Measurements from ENCODE around the gene FBXW12. TPM values are rescaled to one million over a fixed set of nuclear protein-coding genes. Genes with fewer than 3 reads are reported as not detected.

Gene FBXW12
- total RNA-seq, 4 donors from 2014 or later = not detected

GRCh38 chr3:48434591-48435222 lies 62.7 kb downstream of the FBXW12 start:
- H3K27me3 ChIP-seq = no peaks in the 10 kb centered on the region
- no peaks in the 10 kb centered on the region for H3K36me3 ChIP-seq
- ATAC-seq (no peak), DNase-seq (no peak)
- in situ Hi-C loops (cut with MboI; ENCODE audit: low sequenced_read_pairs in 4 of 4) (loop anchor here (5.0 to 10.0 kb wide), 4 partner anchors 32 to 162 kb away; no protein-coding TSS in a partner anchor), intact Hi-C loops (cut with DNase I; ENCODE audit: low total_unique reads) (loop anchor here (5.0 kb wide), 1 partner anchor 202 kb away; no protein-coding TSS in a partner anchor)
- H3K9me3 ChIP-seq = no peaks in the 10 kb centered on the region
- H3K4me1 ChIP-seq = peaks cover 9 to 12% of the 10 kb centered on the region in 2 donors
- no peak overlapping the region for H3K4me3 ChIP-seq
- no peak overlapping the region for H3K27ac ChIP-seq
- TF ChIP-seq POLR2A (IDR thresholded peaks at IDR 0.05) (no peak), CTCF (IDR thresholded peaks at IDR 0.05 in 4 of 5, conservative IDR thresholded peaks at IDR 0.05 in 1 of 5) (no peak)

- Histone ChIP-seq H3K36me3 (no peaks in the 10 kb centered on the region), H3K9me3 (no peaks in the 10 kb centered on the region), H3K27me3 (no peaks in the 10 kb centered on the region), H3K4me1 (peaks cover 7 to 8% of the 10 kb centered on the region in 2 donors), H3K27ac (no peak overlapping the region), H3K4me3 (no peak overlapping the region)
- DNase-seq (no peak), ATAC-seq (no peak)
- intact Hi-C loops (cut with DNase I; ENCODE audit: low total_unique reads) (loop anchor here (5.0 kb wide), 1 partner anchor 203 kb away; no protein-coding TSS in a partner anchor), in situ Hi-C loops (cut with MboI; ENCODE audit: low sequenced_read_pairs in 4 of 4) (loop anchor here (5.0 to 10.0 kb wide), 4 partner anchors 33 to 163 kb away; no protein-coding TSS in a partner anchor)
- no peak for TF ChIP-seq POLR2A (IDR thresholded peaks at IDR 0.05)
- no peak for TF ChIP-seq CTCF (IDR thresholded peaks at IDR 0.05 in 4 of 5, conservative IDR thresholded peaks at IDR 0.05 in 1 of 5)
Measured at GRCh38 chr3:48435223-48435595, 63.2 kb downstream of the FBXW12 start.

GRCh38 chr3:48435774-48436476 lies 63.9 kb downstream of the FBXW12 start:
- no peak overlapping the region for H3K27ac ChIP-seq
- no peak overlapping the region for H3K4me3 ChIP-seq
- no peaks in the 10 kb centered on the region for H3K36me3 ChIP-seq
- intact Hi-C loops (cut with DNase I; ENCODE audit: low total_unique reads) (loop anchor here (1.0 to 5.0 kb wide), 3 partner anchors 35 to 204 kb away; no protein-coding TSS in a partner anchor), in situ Hi-C loops (cut with MboI; ENCODE audit: low sequenced_read_pairs in 4 of 4) (loop anchor here (5.0 to 10.0 kb wide), 4 partner anchors 34 to 164 kb away; no protein-coding TSS in a partner anchor)
- TF ChIP-seq CTCF (IDR thresholded peaks at IDR 0.05 in 4 of 5, conservative IDR thresholded peaks at IDR 0.05 in 1 of 5) (peak; percentile 97 to 98 (median 98)), POLR2A (IDR thresholded peaks at IDR 0.05) (no peak)
- no peaks in the 10 kb centered on the region for H3K9me3 ChIP-seq
- ATAC-seq (peak; percentile 54 to 55), DNase-seq (peak; percentile 74 to 79)
- H3K27me3 ChIP-seq = no peaks in the 10 kb centered on the region
- peaks cover 9 to 11% of the 10 kb centered on the region in 2 donors for H3K4me1 ChIP-seq

GRCh38 chr3:48436477-48436787 lies 64.4 kb downstream of the FBXW12 start:
- H3K9me3 ChIP-seq = no peaks in the 10 kb centered on the region
- no peak overlapping the region for H3K4me3 ChIP-seq
- in situ Hi-C loops (cut with MboI; ENCODE audit: low sequenced_read_pairs in 4 of 4) (loop anchor here (5.0 to 10.0 kb wide), 4 partner anchors 34 to 164 kb away; no protein-coding TSS in a partner anchor), intact Hi-C loops (cut with DNase I; ENCODE audit: low total_unique reads) (loop anchor here (1.0 to 5.0 kb wide), 3 partner anchors 35 to 204 kb away; no protein-coding TSS in a partner anchor)
- H3K36me3 ChIP-seq = peaks cover 0 to 2% of the 10 kb centered on the region in 2 donors
- ATAC-seq = no peak
- DNase-seq = no peak
- peaks cover 14 to 16% of the 10 kb centered on the region in 2 donors for H3K4me1 ChIP-seq
- H3K27me3 ChIP-seq = no peaks in the 10 kb centered on the region
- H3K27ac ChIP-seq = no peak overlapping the region
- TF ChIP-seq CTCF (IDR thresholded peaks at IDR 0.05 in 4 of 5, conservative IDR thresholded peaks at IDR 0.05 in 1 of 5) (no peak), POLR2A (IDR thresholded peaks at IDR 0.05) (no peak)
